ENCODE results near the gene ANKMY1. TPM values are rescaled to one million over a fixed set of nuclear protein-coding genes. Genes with fewer than 3 reads are reported as not detected.

The ANKMY1 gene
- total and polyA plus RNA-seq, 2 of the 13 experiments (the other 11 are each of a cell fraction or from before 2014, with no cell fraction given), result 11.7 to 18.8 TPM

GRCh38 chr2:240512666-240513535 lies 44.9 kb downstream of the ANKMY1 start:
- Histone ChIP-seq H3K4me2 (ENCODE audit: low read depth, low read length) (no peak overlapping the region), H3K9me3 (ENCODE audit: low read length) (no peaks in the 10 kb centered on the region), H3K79me2 (ENCODE audit: insufficient read depth, low read length) (no peaks in the 10 kb centered on the region), H2AFZ (ENCODE audit: low read length) (no peak overlapping the region), H3K4me1 (ENCODE audit: insufficient read depth, low read length) (no peaks in the 10 kb centered on the region), H4K20me1 (ENCODE audit: insufficient read depth, low read length) (no peaks in the 10 kb centered on the region; the same call in 1 of the 2 replicates), H3K27me3 (ENCODE audit: control insufficient read depth in 1 of 2, insufficient read depth in 2 of 2, low read length in 2 of 2) (no peaks in the 10 kb centered on the region), H3K27ac (ENCODE audit: extremely low read length, insufficient read depth, low read length) (no peak overlapping the region), H3K4me3 (replicated peaks in 1 of 3; ENCODE audit: insufficient read depth in 1 of 3, low read depth in 2 of 3, low read length in 3 of 3) (no peak overlapping the region), H3K9ac (ENCODE audit: insufficient read depth, low read depth, low read length) (no peak overlapping the region), H3K36me3 (replicated peaks in 1 of 2; ENCODE audit: control insufficient read depth in 1 of 2, insufficient read depth in 2 of 2, low read length in 2 of 2) (peaks cover 6 to 10% of the 10 kb centered on the region in 2 experiments; a peak in 3 of 5 replicates)
- ChIA-PET CTCF (ENCODE audit: low intra/inter-chr PET ratio, low total read pairs) (interaction anchor here (1.3 to 1.6 kb wide), 2 partner anchors 91 to 248 kb away, joined by 4 to 5 read pairs; no protein-coding TSS in a partner anchor), POLR2A (interaction anchor here (1.4 kb wide), 1 partner anchor 67 kb away, joined by 3 read pairs; no protein-coding TSS in a partner anchor)
- ATAC-seq (no peak; the same call in 2 of the 3 replicates), DNase-seq (ENCODE audit: low spot score) (no peak), FAIRE-seq (no peak)
- in situ Hi-C loops (cut with HindIII; ENCODE audit: extremely low pct_ligation_motif_present, low pct_unique_long_range_greater_than_20kb) (no loop called here), intact Hi-C loops (cut with micrococcal nuclease; ENCODE audit: unreplicated experiment) (loop anchor here (10.0 kb wide), 1 partner anchor 132 kb away; no protein-coding TSS in a partner anchor)
- TF ChIP-seq KLF15 (CRISPR knock-in tag; IDR thresholded peaks at IDR 0.05; ENCODE audit: borderline replicate concordance), result no peak
- 0 out of 2 replicates have a peak, but pooled peaks have one; percentile 44 for TF ChIP-seq MTA1 (CRISPR knock-in tag; IDR thresholded peaks at IDR 0.05; ENCODE audit: borderline replicate concordance)
- peak; percentile 7 for TF ChIP-seq HNRNPLL (IDR thresholded peaks at IDR 0.05; ENCODE audit: low read depth, low read length, poor library complexity, severe bottlenecking)
- 96% methylated on average over 21 of the region's 21 CpGs for whole genome bisulfite sequencing (ENCODE audit: low lambda C conversion rate)
- BruUV-seq (replicated peaks), result no TSS peak

GRCh38 chr2:240512109-240512485 lies 45.7 kb downstream of the ANKMY1 start:
- BruUV-seq (replicated peaks), result no TSS peak
- ChIA-PET CTCF (ENCODE audit: low intra/inter-chr PET ratio, low total read pairs) (no interaction called here), POLR2A (no interaction called here)
- H3K4me2 ChIP-seq (ENCODE audit: low read depth, low read length), result no peak overlapping the region
- WGBS (ENCODE audit: low lambda C conversion rate), result 98% methylated on average over 10 of the region's 11 CpGs
- no peaks in the 10 kb centered on the region for H3K79me2 ChIP-seq (ENCODE audit: insufficient read depth, low read length)
- no peak overlapping the region for H3K27ac ChIP-seq (ENCODE audit: extremely low read length, insufficient read depth, low read length)
- H3K4me1 ChIP-seq (ENCODE audit: insufficient read depth, low read length), result no peaks in the 10 kb centered on the region
- peaks cover 6 to 10% of the 10 kb centered on the region in 2 experiments; a peak in 3 of 5 replicates for H3K36me3 ChIP-seq (replicated peaks in 1 of 2; ENCODE audit: control insufficient read depth in 1 of 2, insufficient read depth in 2 of 2, low read length in 2 of 2)
- intact Hi-C loops (cut with micrococcal nuclease; ENCODE audit: unreplicated experiment), result loop anchor here (10.0 kb wide), 1 partner anchor 133 kb away; no protein-coding TSS in a partner anchor
- DNase-seq (ENCODE audit: low spot score) (no peak), ATAC-seq (no peak), FAIRE-seq (no peak)
- no peak overlapping the region for H2AFZ ChIP-seq (ENCODE audit: low read length)
- H3K27me3 ChIP-seq (ENCODE audit: control insufficient read depth in 1 of 2, insufficient read depth in 2 of 2, low read length in 2 of 2), result no peaks in the 10 kb centered on the region
- no peaks in the 10 kb centered on the region; the same call in 1 of the 2 replicates for H4K20me1 ChIP-seq (ENCODE audit: insufficient read depth, low read length)
- no peak overlapping the region for H3K4me3 ChIP-seq (replicated peaks in 1 of 3; ENCODE audit: insufficient read depth in 1 of 3, low read depth in 2 of 3, low read length in 3 of 3)
- in situ Hi-C loops (cut with HindIII; ENCODE audit: extremely low pct_ligation_motif_present, low pct_unique_long_range_greater_than_20kb), result no loop called here
- no peaks in the 10 kb centered on the region for H3K9me3 ChIP-seq (ENCODE audit: low read length)
- no peak overlapping the region for H3K9ac ChIP-seq (ENCODE audit: insufficient read depth, low read depth, low read length)
- TF ChIP-seq NFYB (CRISPR knock-in tag; IDR thresholded peaks at IDR 0.05) (no peak), DNMT1 (CRISPR knock-in tag; IDR thresholded peaks at IDR 0.05) (no peak), FOXA3 (CRISPR knock-in tag; IDR thresholded peaks at IDR 0.05) (no peak), KDM1A (CRISPR knock-in tag; IDR thresholded peaks at IDR 0.05) (no peak), ZNF790 (CRISPR knock-in tag; IDR thresholded peaks at IDR 0.05; ENCODE audit: borderline replicate concordance) (no peak), SMAD9 (CRISPR knock-in tag; IDR thresholded peaks at IDR 0.05) (no peak), USF2 (IDR thresholded peaks at IDR 0.05; ENCODE audit: low read depth, low read length) (no peak), USF2 (CRISPR knock-in tag; IDR thresholded peaks at IDR 0.05; ENCODE audit: borderline replicate concordance) (no peak), ZNF512B (CRISPR knock-in tag; IDR thresholded peaks at IDR 0.05; ENCODE audit: borderline replicate concordance) (no peak)

All from HepG2 (cell line).